HG03045 (cell line): ENCODE measurements around the gene FOXK1.

ENCODE experiments used
- ATAC-seq: cut with Tn5 transposase; IDR thresholded peaks from one replicate; pipeline ENCODE4 v1.9.1; 2021; ENCODE audit warnings: mild to moderate bottlenecking, moderate library complexity; ENCODE audit not compliant: unreplicated experiment

FOXK1 gene

DNA sequence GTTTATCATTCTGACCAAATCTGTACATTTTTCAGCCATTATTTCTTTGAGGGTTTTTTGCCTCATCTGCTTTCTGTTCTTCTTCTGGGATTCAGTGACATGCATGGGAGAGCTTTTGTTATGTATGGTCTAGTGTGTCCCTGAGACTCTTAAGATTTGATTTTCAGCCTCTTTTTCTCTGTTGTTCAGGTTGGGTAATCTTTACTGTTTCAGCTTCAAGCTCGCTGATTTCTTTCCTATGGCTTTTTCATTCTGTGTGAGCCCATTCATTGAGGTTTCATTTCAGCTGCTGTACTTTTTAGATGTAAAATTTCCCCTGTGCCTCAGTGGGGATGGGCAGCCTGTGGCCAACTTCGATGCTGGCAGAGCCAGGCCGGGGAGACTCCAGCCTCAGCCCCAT lies 38.1 kb downstream of the FOXK1 start:
- no peak for ATAC-seq

DNA sequence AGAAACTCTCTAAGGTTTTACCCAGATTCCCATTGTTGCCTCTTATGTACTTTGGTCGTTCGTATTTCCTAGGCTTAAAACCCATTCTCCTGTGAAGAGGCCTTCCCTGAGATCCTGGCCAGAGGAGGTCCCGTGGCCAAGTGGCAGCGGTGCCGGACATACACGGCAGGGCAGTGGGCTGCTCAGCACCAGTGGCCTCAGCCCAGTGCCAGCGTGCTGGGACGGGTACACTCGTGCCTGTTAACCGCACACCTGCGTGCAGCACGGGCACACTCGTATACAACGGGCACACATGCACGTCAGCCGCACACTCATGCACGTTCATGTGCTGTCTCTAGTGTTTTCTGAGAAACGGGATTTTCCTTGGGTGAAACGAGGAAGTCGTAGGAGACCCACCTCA lies 40.2 kb downstream of the FOXK1 start:
- ATAC-seq, result no peak

DNA sequence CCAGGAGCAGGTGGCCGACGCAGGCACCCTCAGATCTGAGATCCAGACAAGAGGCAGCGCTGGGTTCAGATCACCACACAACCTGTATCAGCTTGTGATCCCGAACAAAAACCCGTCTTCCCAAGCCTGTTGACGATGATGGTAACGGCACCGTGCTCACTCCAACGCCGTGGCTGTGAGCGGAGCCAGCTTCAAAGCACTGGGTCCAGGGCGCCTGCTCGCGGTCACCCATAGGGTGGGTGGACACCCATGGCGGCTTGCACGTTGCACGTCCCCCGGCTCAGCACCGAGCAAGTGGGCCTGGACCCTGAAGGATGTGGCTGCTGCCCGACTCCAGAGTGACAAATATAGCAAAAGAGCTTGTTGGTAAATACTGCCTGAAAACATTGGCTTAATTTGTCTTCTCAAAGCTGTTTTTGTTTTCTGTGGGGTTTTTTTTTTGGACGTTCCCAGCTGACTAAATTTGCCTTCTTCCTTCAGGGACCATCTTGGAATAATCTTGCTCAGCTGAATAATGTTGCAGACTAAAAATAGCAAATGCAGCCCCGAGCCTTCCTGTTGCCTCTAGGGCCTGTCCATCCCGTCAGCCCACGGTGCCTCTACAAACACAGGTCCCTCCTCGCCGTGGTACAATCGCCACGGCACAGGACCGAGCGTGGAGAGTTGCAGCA lies 41.0 kb downstream of the FOXK1 start:
- ATAC-seq, result no peak

DNA sequence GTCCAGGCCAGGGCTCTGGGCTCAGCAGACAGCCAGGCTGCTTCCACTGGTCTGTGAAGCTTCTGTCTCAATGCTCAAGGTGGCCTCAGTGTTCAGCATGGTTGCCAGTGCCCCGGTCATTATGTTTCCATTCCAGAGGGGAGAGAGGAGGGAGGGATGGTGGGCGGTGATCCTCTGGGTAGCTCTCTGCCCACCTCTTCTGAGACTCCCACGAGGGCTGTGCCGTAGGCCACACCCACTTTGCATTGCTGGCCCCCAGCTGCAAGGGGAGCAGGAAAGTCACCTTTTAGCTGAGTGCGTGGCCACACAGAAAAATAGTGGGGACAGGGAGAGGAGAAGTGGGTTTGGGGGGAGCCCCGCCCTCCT lies 42.5 kb downstream of the FOXK1 start:
- peak; percentile 31 for ATAC-seq

DNA sequence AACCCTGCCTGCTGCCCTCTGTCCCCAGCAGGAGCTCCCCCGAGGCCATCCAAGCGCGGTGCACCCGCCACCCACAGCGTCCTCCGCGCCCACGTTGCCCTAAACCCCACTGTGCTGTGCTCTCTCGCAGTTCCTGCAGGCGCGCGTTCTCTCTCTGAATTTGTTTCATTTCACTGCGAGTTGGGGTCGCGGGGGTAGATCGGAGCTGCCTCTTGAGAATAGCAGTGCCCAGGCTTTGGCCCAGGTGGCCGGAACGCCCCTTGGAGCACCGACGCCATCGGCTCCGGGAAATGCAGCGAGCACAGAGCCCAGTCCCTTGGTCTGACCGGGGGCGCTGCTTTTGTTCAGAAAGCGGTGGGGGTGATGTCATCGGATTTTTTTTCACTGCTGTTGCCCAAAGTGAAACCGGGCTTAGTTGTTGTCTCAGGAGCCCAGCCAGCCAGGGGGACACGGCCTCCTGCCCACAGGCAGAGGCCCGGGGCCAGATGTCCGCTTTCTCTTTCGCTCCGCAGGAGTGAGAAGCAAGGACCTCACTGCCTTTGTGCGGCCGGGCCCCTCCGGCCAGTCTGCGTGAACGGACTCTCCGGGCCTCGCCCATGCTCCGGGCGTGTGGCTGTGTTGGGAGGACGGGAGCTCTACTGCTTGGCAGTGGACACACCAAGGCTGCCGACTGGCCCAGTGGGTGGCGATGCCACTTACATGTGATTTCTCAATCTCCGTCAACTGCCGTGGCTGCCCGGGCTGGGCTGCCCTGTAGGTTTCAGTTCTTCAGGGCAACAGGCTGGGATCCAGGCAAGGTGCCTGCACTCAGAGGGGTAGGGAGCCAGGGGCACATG lies 43.1 kb downstream of the FOXK1 start:
- peak; percentile 72 for ATAC-seq

DNA sequence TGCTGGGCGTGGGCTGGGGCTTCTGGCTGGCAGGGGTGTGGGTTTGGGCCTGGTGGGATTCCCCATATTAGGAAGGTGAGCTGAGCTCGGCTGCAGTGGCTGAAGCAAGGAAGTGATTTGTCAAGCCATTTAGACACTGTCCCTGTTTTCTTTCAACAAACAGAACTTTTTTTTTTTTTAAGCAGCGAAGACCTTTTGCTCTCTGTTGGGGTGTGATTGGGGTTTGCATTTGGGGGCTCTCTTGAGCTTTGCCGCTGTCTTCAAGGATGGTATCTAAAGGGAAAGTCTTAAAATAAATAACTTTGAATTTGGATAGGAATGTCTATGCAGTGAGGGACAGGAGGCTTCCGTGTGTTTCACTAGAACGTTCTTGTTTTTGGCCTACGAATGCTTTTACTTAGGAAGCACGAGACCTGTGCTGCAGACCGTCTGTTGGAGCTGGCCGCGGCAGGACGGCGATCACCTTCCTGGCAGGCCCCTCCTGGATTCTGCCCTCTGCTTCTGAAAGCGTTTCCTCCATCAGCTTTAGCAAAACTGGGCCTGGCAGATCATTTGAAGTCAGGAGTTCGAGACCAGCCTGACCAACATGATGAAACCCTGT lies 43.9 kb downstream of the FOXK1 start:
- no peak for ATAC-seq

DNA sequence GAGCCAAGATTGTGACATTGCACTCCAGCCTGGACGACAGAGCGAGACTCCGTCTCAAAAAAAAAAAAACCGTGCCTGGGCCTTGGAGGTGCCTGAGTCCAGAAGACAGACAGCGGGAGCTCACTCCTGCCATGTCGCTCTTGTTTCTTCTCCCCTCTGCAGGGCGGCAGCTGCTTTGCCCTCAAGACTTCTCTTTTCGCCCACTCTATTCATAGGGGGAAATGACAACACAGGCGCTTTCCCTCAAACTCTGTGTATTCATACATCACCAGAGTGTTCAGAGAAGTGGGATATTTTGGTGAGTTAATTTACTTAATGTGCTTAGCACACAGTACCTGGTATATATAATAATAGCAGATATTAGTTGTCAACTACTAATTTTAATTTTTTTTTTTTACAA lies 44.5 kb downstream of the FOXK1 start:
- no peak for ATAC-seq

DNA sequence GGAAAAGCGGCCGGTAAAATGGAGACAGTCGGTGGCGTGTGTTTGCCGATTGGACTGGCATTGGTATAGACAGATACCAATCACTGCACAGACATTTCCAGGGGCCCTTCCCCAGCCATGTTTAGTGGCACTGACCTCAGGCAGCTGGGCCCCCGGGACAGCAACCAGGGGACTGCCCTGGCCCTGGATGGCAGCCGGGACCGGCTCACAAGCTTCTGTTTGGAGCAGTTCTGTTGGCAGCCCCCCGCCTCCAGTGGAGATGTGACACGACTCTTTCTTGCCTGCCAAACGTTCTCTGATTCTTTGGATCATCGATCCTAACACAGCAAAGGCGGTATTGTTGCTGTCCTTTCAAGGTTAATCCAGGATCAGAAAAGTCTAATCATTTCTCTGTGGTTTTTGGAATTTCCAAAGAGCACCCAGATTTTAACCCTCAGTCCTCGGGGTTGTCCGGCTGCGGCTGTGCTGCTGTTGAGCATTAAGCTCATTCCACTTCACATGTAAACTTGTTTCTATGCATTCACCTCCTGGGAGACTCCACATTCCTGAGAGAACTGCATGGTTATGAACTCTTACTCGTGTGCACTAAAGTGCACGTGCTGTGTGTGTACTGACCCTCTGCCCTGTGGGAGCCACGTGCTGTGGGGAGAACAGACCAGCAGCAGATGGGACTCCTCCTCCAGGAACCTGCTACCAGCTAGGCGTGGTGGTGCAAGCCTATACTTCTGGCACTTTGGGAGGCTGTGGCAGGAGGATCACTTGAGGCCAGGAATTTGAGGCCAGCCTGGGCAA lies 46.0 kb downstream of the FOXK1 start:
- ATAC-seq, result no peak

DNA sequence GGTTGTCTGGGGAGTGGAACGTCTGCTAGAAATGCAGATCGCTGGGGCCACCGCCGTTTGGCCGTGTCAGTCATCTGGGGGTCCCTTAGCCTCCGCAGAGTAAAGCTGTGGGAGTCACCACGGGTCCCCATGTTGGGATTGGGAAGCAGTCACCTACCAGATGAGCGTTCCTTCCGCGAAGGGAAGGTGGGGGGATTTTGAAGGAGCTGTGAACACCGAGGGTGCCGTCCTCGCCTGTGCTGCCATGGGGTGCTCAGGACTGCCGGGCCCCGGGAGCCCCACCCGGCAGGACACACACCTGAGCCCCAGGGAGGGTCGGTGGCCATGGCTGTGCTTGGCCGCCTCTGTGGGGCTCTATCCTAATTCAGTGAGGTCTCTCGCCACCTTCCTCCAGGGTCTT lies 47.2 kb downstream of the FOXK1 start:
- ATAC-seq, result no peak

DNA sequence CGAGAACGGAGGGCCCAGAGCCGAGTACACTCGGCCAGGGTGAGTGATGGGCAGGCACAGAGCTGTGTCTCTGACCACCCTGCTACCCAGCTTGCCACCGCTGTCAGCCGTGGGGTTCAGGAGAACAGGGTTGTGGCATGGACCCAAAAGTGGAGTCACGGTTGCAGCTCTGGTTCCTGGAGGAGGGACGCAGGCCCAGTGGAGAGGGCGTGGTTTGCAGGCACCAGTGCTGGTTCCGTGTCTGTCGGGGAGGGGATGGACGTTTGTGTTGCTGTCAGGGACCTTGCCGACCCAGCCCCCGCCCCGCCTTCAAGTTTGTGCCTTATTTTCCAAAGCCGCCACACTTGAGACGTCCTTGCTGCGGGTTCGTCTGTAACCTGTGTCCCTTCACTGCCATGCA lies 48.2 kb downstream of the FOXK1 start:
- no peak for ATAC-seq

DNA sequence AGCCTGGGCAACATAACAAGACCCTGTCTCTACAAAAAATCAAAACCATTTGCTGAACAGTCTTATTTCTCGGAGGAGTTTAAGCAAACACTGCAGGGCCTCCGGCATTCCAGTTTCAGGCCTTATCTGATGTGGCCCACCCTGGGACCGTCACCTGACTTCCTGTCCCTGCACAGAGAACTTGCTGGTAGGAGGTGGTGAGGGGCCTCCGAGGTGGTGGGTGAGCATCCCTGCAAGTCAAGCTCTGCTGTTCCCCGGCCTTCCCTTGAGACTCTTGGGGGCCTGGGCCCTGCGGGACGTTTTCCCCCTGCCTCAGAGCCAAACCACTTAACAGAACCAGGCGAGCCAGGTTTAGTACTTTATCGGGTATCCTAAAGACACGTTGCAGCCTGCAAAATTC lies 48.9 kb downstream of the FOXK1 start:
- no peak for ATAC-seq

DNA sequence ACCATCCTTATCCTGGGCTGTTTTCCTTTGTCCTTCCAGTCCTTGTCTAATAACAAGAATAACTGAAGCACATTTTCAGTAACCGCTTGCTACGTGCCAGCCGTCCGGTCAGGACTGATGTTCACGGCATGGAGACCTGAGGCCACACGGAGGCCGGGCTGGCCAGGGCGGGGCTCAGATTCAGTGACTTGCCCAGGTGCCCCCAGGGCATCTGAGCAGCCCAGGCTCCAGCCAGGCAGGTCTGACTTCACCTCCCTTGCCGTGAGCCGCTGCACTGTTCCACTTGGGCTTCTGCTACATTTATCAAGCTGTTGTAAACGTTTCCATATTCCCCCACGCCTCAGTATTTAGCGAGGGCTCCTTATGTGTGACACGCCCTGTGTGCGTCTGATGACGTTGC lies 49.7 kb downstream of the FOXK1 start:
- no peak for ATAC-seq

DNA sequence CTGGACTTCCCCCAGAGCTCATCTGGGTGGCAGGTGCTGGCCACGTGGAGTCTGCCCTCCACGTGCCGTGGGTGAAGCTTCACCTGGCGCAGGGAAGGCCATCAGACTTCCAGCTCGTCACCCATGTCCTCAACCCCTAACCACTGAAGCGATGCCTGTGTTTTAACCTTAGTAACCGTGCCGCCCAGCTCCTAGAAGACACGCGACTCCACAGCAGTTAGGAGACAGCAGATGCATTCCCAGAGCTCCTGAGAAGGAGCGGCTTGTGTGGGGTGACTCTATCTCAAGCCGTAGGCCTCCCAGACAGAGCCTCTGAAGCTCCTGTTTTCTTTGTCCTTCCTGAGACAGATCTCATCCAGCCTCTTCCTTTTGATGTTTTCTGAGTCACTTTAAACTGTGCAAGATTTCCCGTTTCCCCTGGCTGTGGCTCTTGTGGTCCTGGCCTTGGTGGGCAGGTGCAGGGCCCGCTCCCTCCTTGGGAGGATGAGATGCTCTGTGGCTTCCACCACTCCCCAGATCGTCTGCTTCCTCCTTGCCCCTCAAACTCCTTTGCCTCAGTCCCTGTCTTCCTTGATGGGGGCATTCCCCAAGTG lies 51.9 kb downstream of the FOXK1 start:
- ATAC-seq, result no peak

DNA sequence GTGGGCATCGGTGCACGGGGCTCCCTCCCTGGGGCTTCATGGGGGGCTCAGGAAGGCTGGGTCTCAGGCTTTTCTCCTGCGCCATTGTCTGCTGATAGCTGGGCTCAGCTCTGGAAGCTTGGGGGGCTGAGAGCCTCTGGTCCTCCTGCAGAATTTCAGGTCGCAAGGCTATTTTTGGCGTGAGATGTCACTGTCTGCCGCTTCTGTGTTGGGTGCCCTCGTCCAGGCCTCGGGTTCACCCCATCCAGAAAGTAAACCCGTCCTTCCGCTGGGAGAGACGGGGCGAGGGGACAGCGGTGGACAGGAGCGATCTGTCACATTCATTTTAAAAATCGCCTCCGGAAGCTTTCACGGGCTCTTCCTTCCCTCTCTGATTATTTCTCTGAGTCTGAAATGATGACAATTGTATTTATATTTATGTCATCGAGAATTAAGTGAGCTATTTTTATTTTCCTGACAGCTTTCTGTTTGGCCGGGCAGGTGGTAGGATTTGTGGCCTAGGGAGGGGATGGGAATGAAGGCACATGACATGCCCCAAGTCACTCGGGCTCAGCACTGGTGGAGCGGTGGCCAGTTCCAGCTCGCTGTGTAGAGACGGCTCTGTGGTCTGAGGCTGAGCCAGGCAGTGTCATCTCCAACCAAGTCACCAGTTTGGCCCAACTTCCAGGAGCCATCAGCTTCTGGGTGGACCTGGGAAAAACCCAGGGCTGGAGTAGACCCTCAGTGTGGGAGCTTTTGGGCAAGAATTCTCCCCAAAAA lies 52.7 kb downstream of the FOXK1 start:
- no peak for ATAC-seq

DNA sequence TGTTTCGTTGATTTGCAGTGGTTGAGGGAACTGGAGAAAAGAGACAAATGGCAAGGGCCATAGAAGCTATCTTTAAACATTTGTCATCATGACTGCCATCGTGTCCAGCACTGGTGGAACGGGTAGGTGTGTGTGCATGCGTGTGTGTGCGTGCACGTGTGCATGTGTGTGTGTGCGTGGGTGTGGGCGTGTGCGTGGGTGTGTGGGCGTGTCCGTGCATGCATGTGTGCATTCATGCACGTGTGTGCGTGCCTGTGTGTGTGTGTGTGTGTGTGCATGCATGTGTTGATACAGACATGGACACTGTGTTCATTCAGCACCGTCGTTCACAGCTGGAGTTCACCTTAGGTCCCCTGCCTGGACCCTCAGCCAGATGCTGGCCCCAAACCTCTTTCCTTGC lies 55.2 kb downstream of the FOXK1 start:
- no peak for ATAC-seq

DNA sequence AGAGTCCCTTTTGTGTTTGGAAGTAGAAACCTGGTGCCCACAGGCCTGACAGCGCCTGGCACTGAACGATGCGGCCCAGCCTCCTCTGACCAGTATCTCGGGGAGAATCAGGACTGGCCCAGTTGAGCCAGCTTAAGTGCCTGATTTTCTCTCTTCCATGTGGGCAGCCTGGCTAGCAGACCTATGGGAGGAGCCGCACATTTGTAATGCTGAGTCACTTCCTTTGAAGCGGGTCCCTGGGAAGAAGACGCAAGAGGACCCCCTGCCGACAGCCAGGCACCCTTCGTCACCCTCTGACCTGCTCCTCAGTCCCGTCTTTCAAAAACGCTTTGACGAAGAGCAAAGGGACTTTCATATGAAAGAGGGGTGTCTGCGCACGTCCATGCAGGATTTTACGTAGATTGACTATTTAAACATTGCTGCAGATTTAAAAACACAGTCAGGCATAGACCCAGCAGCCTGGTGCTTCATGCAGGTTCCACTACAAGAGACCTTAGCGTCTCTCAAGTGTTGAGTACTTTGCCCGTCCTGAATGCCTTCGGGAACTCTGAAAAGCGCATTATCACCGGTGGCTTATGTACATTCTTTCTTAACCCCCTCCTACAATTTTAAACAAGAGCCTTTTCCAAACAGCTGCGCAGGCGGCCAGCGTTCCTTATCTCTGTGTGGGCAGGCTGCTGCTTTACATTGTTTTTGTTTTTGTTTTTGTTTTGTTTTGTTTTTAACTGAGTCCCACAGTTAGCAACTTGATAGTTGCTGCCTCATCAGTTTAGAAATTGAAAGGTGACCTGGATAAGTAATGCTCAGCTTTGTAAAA lies 56.8 kb downstream of the FOXK1 start:
- no peak for ATAC-seq

DNA sequence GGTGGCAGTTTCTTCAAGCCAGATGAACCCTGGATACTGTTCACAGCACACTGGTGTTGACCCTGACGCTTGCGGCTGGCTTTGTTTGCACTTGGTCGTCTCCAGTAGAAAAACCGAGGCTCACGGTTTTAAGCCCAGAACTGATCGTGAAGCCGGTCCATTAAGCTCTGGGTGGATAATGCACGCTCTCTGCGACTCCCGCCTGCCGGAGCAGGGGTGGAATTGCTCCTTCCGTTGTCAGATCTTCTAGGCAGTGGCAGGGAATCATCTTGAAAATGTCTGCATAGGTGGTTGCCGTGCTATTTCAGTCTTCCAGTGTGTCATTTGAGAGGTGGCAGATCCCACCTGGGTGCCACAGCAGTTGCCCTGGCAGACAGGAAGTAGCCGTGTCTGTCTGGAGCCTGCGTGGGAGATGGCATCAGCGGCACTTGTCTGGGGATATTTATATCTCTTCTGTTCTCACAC lies 57.5 kb downstream of the FOXK1 start:
- no peak for ATAC-seq

DNA sequence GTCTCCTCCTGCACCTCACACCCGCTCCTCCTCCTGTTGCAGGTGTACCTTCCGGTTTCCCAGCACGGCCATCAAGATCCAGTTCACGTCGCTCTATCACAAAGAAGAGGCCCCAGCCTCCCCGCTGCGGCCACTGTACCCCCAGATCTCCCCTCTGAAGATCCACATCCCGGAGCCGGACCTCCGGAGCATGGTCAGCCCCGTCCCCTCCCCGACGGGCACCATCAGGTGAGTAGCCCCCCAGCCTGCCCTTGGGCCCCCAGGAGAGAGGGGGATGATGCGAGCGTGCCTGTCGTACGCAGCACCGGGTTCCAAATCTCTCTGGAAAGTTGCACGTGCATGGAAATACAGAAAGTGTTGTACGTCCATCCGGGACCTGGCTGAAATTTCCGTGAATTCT lies 58.7 kb downstream of the FOXK1 start:
- no peak for ATAC-seq

DNA sequence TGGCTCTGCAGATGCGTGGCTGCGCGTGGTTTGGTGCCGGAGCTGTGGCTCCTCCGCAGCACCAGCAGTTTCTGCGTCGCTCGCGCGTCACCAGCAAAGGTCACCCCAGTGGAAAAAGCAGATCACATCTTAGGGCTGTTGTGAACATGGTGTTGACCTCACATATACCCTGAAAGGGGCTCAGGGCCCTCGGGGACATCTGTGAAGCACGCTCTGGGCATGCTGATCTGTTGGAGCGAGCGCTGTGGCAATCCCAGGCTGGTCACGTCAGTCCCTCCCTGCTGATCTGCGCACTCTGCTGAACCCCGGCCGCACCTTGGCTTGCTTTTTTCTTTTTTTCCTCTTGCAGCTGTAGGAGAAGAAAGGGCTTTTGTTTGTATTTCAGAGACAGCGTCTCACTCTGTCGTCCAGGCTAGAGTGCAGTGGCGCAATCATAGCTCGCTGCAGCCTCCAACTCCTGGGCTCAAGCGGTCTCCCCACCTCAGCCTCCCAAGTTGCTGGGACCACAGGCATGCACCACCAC lies 60.0 kb downstream of the FOXK1 start:
- no peak for ATAC-seq
